Esophagus squamous epithelium (tissue), 4 donors: ENCODE data around the gene PYGB.

Experiments used
- POLR2A ChIP-seq, 4 donors: fragments of 450-650 bp; IDR thresholded peaks; one replicate each; pipeline ENCODE4 v1.6.1; 2017; ENCODE audit warnings: antibody characterized with exemption in 4 of 4, mild to moderate bottlenecking in 4 of 4, moderate library complexity in 3 of 4
- TF ChIP-seq, protein P1 (sequence below), 6 experiments: fragments of 450-650 bp in 4 of 6; fragments of 200-600 bp in 2 of 6; sonication (generic) in 2 of 6; IDR thresholded peaks; one replicate each; pipeline ENCODE4 v1.5.1; 2016 to 2019; ENCODE audit warnings: antibody characterized with exemption in 6 of 6, mild to moderate bottlenecking in 4 of 6, moderate library complexity in 4 of 6

DNA sequence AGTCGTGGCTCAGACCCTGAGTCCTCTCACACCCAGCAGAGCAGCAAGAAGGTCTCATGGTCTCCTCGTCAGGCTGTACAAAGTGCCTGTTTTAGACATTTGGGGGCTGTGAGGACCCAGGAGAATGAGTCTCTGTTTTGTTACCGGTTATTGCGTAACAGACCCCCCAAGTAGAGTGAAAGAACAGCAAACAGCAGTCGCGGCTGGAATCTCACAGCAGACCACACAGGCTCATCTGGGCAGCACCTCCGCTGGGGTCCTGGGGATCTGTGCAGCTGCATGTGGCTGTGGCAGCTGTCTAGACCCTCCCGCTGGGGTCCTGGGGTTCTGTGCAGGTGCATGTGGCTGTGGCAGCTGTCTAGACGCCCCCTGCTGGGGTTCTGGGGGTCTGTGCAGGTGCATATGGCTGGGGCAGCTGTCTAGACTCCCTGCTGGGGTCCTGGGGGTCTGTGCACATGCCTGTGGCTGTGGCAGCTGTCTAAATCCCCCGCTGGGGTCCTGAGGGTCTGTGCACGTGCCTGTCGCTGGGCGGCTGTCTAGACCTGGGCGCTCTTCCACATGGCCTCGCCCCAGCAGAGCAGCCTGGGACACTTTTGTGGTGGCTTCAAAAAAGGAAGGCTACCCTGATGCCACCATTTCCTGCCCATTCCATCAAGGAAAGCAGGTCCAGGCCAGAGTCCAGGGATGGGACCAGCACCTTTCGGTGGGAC, 27.7 kb upstream of the PYGB start:
- TF ChIP-seq, protein P1, sequence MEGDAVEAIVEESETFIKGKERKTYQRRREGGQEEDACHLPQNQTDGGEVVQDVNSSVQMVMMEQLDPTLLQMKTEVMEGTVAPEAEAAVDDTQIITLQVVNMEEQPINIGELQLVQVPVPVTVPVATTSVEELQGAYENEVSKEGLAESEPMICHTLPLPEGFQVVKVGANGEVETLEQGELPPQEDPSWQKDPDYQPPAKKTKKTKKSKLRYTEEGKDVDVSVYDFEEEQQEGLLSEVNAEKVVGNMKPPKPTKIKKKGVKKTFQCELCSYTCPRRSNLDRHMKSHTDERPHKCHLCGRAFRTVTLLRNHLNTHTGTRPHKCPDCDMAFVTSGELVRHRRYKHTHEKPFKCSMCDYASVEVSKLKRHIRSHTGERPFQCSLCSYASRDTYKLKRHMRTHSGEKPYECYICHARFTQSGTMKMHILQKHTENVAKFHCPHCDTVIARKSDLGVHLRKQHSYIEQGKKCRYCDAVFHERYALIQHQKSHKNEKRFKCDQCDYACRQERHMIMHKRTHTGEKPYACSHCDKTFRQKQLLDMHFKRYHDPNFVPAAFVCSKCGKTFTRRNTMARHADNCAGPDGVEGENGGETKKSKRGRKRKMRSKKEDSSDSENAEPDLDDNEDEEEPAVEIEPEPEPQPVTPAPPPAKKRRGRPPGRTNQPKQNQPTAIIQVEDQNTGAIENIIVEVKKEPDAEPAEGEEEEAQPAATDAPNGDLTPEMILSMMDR (IDR thresholded peaks at IDR 0.05), result no peak
- TF ChIP-seq POLR2A (IDR thresholded peaks at IDR 0.05), result no peak
